ENCODE measurements around the gene RYR1.

The RYR1 gene

GRCh38 chr19:38543807-38544568 is 110.5 kb downstream of the RYR1 start (continued):
- TF ChIP-seq ZNF362 (tag by site-specific recombination; IDR thresholded peaks at IDR 0.05), result peak; percentile 97
- TF ChIP-seq ZNF701 (tag by site-specific recombination; IDR thresholded peaks at IDR 0.05), result no peak
- peak; percentile 70 for TF ChIP-seq KLF17 (tag by site-specific recombination; IDR thresholded peaks at IDR 0.05)
- TF ChIP-seq ZSCAN23 (tag by site-specific recombination; IDR thresholded peaks at IDR 0.05), result no peak
- TF ChIP-seq TSHZ1 (tag by site-specific recombination; IDR thresholded peaks at IDR 0.05; ENCODE audit: borderline replicate concordance), result peak; percentile 97
- no peak for TF ChIP-seq ZNF26 (tag by site-specific recombination; IDR thresholded peaks at IDR 0.05)
- TF ChIP-seq ZNF132 (tag by site-specific recombination; IDR thresholded peaks at IDR 0.05; ENCODE audit: borderline replicate concordance), result no peak
- no peak; the same call in none of the 2 replicates for TF ChIP-seq ZNF843 (tag by site-specific recombination; IDR thresholded peaks at IDR 0.05)
- peak; percentile 78 for TF ChIP-seq ZNF585B (tag by site-specific recombination; IDR thresholded peaks at IDR 0.05)
- peak; percentile 7; the same call in 1 of the 2 replicates for TF ChIP-seq INSM2 (tag by site-specific recombination; IDR thresholded peaks at IDR 0.05)
- TF ChIP-seq ZNF549 (tag by site-specific recombination; IDR thresholded peaks at IDR 0.05), result no peak
- TF ChIP-seq GLIS2 (tag by site-specific recombination; IDR thresholded peaks at IDR 0.05), result peak; percentile 87; the same call in 1 of the 2 replicates
- TF ChIP-seq GFI1B (tag by site-specific recombination; IDR thresholded peaks at IDR 0.05), result no peak
- TF ChIP-seq ZNF624 (tag by site-specific recombination; IDR thresholded peaks at IDR 0.05), result no peak
- no peak for TF ChIP-seq ZNF426 (tag by site-specific recombination; IDR thresholded peaks at IDR 0.05)
- no peak for TF ChIP-seq ZNF133 (tag by site-specific recombination; IDR thresholded peaks at IDR 0.05)
- TF ChIP-seq ZNF366 (tag by site-specific recombination; conservative IDR thresholded peaks at IDR 0.05), result peak; percentile 84
- no peak for TF ChIP-seq ZNF416 (tag by site-specific recombination; IDR thresholded peaks at IDR 0.05)
- no peak for TF ChIP-seq ZNF16 (tag by site-specific recombination; IDR thresholded peaks at IDR 0.05; ENCODE audit: low read depth)
- peak; percentile 75; the same call in 1 of the 2 replicates for TF ChIP-seq ZNF23 (tag by site-specific recombination; IDR thresholded peaks at IDR 0.05; ENCODE audit: borderline replicate concordance)
- peak; percentile 93 for TF ChIP-seq ZNF391 (tag by site-specific recombination; IDR thresholded peaks at IDR 0.05; ENCODE audit: borderline replicate concordance, low read depth)
- TF ChIP-seq ZNF837 (tag by site-specific recombination; IDR thresholded peaks at IDR 0.05), result no peak
- TF ChIP-seq ZNF398 (tag by site-specific recombination; IDR thresholded peaks at IDR 0.05), result no peak; the same call in none of the 2 replicates
- no peak for TF ChIP-seq ZNF621 (tag by site-specific recombination; IDR thresholded peaks at IDR 0.05)
- peak; percentile 94; the same call in 1 of the 2 replicates for TF ChIP-seq ZNF155 (tag by site-specific recombination; IDR thresholded peaks at IDR 0.05)
- TF ChIP-seq ZNF239 (tag by site-specific recombination; IDR thresholded peaks at IDR 0.05), result no peak
- peak; percentile 95 for TF ChIP-seq SP3 (tag by site-specific recombination; IDR thresholded peaks at IDR 0.05)

Data from HEK293 (cell line).